Calu3 (cell line): ENCODE measurements around the gene NOL4L. TPM values are rescaled to one million over a fixed set of nuclear protein-coding genes. Genes with fewer than 3 reads are reported as not detected.
"Not testable (repeated sequence)": the region's sequence is repeated elsewhere in the genome, so short reads cannot be mapped to it uniquely, and the experiment has no call there.

Experiments
- BruUV-seq: library from RNA; stranded (reverse); fragments of 400-500 nt; replicated peaks from 2 replicates; lab custom pipeline; 2021; lab: Mats Ljungman, UMichigan
- CTCF ChIA-PET: fragments of 300-600 bp; sonication (Branson Sonifier 250); formaldehyde crosslinking; loops from one replicate; lab custom pipeline; 2022; ENCODE audit warnings: antibody characterized with exemption; lab: Charles Lee
- DNase-seq: peaks from one replicate; pipeline ENCODE4 v3.0.0; 2022
- H3K27ac Mint-ChIP-seq: one replicate; pipeline ENCODE4 v1.8.0; 2022; ENCODE audit warnings: mixed read lengths; ENCODE audit not compliant: unreplicated experiment
- H3K27me3 Mint-ChIP-seq: one replicate; pipeline ENCODE4 v1.8.0; 2022; ENCODE audit warnings: mixed read lengths; ENCODE audit not compliant: unreplicated experiment
- H3K36me3 Mint-ChIP-seq: one replicate; pipeline ENCODE4 v1.8.0; 2022; ENCODE audit warnings: mild to moderate bottlenecking, moderate library complexity, mixed read lengths; ENCODE audit not compliant: insufficient read depth, unreplicated experiment
- H3K4me1 Mint-ChIP-seq: one replicate; pipeline ENCODE4 v1.8.0; 2022; ENCODE audit warnings: mild to moderate bottlenecking, low read depth, mixed read lengths; ENCODE audit not compliant: unreplicated experiment
- H3K4me3 Mint-ChIP-seq: one replicate; pipeline ENCODE4 v1.8.0; 2022; ENCODE audit warnings: mild to moderate bottlenecking, low read depth, moderate library complexity, mixed read lengths; ENCODE audit not compliant: unreplicated experiment
- H3K9me3 Mint-ChIP-seq: one replicate; pipeline ENCODE4 v1.8.0; 2022; ENCODE audit warnings: low read depth, mixed read lengths; ENCODE audit not compliant: unreplicated experiment
- CTCF ChIP-seq: fragments of 200-600 bp; IDR thresholded peaks from one replicate; pipeline ENCODE4 v1.8.0; 2022; ENCODE audit warnings: antibody characterized with exemption; ENCODE audit not compliant: unreplicated experiment
- intact Hi-C: fragments of 100-400 bp; cut with micrococcal nuclease; formaldehyde crosslinking; loops from one replicate; pipeline ENCODE4 v1.10.0; 2022; ENCODE audit not compliant: unreplicated experiment
- total RNA-seq: library from RNA; stranded (reverse); gene quantifications from 2 replicates; pipeline ENCODE4 v1.2.3, GENCODE V29; 2022

Gene NOL4L
- total RNA-seq, 1 experiment from 2014 or later: 46.9 TPM

- peaks cover 14% of the 10 kb centered on the region for H3K4me1 Mint-ChIP-seq
- peaks cover 9% of the 10 kb centered on the region for H3K36me3 Mint-ChIP-seq
- H3K4me3 Mint-ChIP-seq: peak overlapping the region; percentile 34
- no peaks in the 10 kb centered on the region for H3K9me3 Mint-ChIP-seq
- no TSS peak for BruUV-seq
- CTCF ChIA-PET: no interaction called here
- no peak for TF ChIP-seq CTCF
- no peak overlapping the region for H3K27ac Mint-ChIP-seq
- peaks cover 65% of the 10 kb centered on the region for H3K27me3 Mint-ChIP-seq
- intact Hi-C loops: no loop called here
- DNase-seq: no peak
These were observed 3.1 kb downstream of the NOL4L start for GRCh38 chr20:32581839-32582658.

GRCh38 chr20:32580970-32581838, 3.9 kb downstream of the NOL4L start:
- CTCF ChIA-PET: no interaction called here
- peaks cover 14% of the 10 kb centered on the region for H3K4me1 Mint-ChIP-seq
- H3K4me3 Mint-ChIP-seq: peak overlapping the region; percentile 34
- no peaks in the 10 kb centered on the region for H3K9me3 Mint-ChIP-seq
- H3K27me3 Mint-ChIP-seq: peaks cover 56% of the 10 kb centered on the region
- no peak for DNase-seq
- intact Hi-C loops: no loop called here
- BruUV-seq: no TSS peak
- H3K36me3 Mint-ChIP-seq: peaks cover 7% of the 10 kb centered on the region
- TF ChIP-seq CTCF: no peak
- no peak overlapping the region for H3K27ac Mint-ChIP-seq

DNA sequence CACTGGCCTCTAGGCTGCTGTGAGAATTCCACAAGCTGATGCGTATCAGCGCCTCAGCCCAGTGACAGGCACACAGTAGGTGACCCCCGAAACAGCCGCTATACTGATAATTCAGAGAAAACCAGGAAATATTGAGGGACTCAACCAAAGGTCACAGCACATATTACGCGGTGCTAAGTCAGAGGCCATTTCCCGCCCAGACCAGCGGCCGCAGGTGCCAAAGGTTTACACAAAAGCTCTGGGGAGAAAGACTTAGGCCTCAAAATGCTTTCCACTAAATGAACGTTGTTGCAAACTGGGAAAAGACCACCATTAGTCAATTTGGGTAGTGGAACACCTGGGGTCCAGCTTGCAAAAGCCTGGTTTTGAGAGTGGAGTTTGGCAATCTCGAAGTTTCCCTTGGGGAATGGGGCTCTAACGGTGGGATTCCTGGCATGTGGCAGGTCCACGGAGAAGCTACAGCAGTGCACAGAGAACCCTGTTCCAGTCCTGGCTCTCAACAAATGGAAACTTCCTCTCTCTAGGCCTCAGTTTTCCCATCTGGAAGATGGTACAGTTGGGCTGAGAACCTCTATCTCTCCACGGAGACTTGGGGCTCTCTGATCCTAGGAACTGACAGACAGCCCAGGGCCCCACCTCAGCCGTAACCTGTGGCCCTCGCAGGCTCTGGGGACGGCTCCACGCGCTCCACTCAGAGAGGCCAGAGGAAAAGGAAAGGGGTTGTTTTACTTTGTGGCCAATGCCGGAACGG, 4.7 kb downstream of the NOL4L start:
- H3K36me3 Mint-ChIP-seq: no peaks in the 10 kb centered on the region
- DNase-seq: no peak
- BruUV-seq: no TSS peak
- CTCF ChIA-PET: interaction anchor here (0.7 kb wide), 1 partner anchor 40 kb away, joined by 4 read pairs; no protein-coding TSS in a partner anchor
- peaks cover 7% of the 10 kb centered on the region for H3K4me1 Mint-ChIP-seq
- no peaks in the 10 kb centered on the region for H3K9me3 Mint-ChIP-seq
- no peak for TF ChIP-seq CTCF
- intact Hi-C loops: no loop called here
- no peak overlapping the region for H3K4me3 Mint-ChIP-seq
- H3K27me3 Mint-ChIP-seq: peaks cover 48% of the 10 kb centered on the region
- H3K27ac Mint-ChIP-seq: no peak overlapping the region

GRCh38 chr20:32578840-32579390, 6.2 kb downstream of the NOL4L start:
- DNase-seq: no peak
- no peak for TF ChIP-seq CTCF
- Mint-ChIP-seq H3K27me3 (peaks cover 44% of the 10 kb centered on the region), H3K9me3 (no peaks in the 10 kb centered on the region), H3K27ac (no peak overlapping the region), H3K36me3 (no peaks in the 10 kb centered on the region), H3K4me3 (no peak overlapping the region), H3K4me1 (peaks cover 6% of the 10 kb centered on the region)
- CTCF ChIA-PET: no interaction called here
- intact Hi-C loops: no loop called here
- BruUV-seq: no TSS peak

GRCh38 chr20:32578062-32578461, 7.1 kb downstream of the NOL4L start:
- DNase-seq, H3K9me3 Mint-ChIP-seq, BruUV-seq, H3K4me1 Mint-ChIP-seq, CTCF ChIA-PET, H3K36me3 Mint-ChIP-seq, H3K27ac Mint-ChIP-seq, H3K4me3 Mint-ChIP-seq, intact Hi-C loops: not testable (repeated sequence)
- H3K27me3 Mint-ChIP-seq: peaks cover 44% of the 10 kb centered on the region
